ENCODE data around the gene MARS1.

DNA sequence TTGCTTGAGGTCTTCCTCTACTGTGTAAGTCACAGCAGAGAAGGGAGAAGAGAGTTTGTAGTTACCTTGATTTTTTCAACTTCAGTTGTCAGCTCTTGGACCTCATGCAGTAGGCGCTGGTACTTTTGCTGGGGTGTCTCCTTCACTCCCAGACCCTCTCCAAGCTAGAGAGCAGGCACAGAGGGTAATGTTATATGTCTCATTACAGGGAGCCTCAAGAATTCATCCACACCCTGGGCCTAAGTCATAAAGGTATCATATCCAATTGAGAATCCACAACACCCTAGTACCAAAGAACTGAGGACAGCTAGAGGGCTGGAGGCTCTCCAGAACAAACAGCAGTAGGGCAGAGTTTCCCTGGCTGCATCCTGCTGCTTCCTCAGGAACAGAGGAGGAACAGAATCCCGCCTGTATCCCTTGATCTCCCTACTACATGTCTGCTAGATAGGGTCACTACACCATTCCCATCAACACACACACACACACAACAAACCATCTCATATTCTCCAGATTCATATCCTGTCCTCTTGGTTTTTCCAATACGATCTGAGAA lies 47.2 kb downstream of the MARS1 start:
- TF ChIP-seq, protein P1, sequence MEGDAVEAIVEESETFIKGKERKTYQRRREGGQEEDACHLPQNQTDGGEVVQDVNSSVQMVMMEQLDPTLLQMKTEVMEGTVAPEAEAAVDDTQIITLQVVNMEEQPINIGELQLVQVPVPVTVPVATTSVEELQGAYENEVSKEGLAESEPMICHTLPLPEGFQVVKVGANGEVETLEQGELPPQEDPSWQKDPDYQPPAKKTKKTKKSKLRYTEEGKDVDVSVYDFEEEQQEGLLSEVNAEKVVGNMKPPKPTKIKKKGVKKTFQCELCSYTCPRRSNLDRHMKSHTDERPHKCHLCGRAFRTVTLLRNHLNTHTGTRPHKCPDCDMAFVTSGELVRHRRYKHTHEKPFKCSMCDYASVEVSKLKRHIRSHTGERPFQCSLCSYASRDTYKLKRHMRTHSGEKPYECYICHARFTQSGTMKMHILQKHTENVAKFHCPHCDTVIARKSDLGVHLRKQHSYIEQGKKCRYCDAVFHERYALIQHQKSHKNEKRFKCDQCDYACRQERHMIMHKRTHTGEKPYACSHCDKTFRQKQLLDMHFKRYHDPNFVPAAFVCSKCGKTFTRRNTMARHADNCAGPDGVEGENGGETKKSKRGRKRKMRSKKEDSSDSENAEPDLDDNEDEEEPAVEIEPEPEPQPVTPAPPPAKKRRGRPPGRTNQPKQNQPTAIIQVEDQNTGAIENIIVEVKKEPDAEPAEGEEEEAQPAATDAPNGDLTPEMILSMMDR (IDR thresholded peaks at IDR 0.05; ENCODE audit: low read depth, low read length): no peak
- TF ChIP-seq EZH2phosphoT487 (IDR thresholded peaks at IDR 0.05; ENCODE audit: low read depth): no peak

Data from OCI-LY3 (cell line).